Suprapubic skin (tissue), 4 donors: ENCODE measurements around the gene SMURF2. TPM values are rescaled to one million over a fixed set of nuclear protein-coding genes. Genes with fewer than 3 reads are reported as not detected.

Experiments
- DNase-seq, 2 donors: peaks; one replicate each; pipeline ENCODE4 v3.0.0-alpha.2; 2019; ENCODE audit warnings: low spot score in 2 of 2
- H3K27ac ChIP-seq: fragments of 200-600 bp; sonication (generic); one replicate; pipeline ENCODE4 v1.5.1; 2019
- H3K27me3 ChIP-seq: fragments of 200-600 bp; sonication (generic); one replicate; pipeline ENCODE4 v1.5.1; 2019
- H3K36me3 ChIP-seq: fragments of 200-600 bp; sonication (generic); one replicate; pipeline ENCODE4 v1.5.1; 2019
- H3K4me1 ChIP-seq: fragments of 200-600 bp; sonication (generic); one replicate; pipeline ENCODE4 v1.5.1; 2019
- H3K4me3 ChIP-seq: fragments of 200-600 bp; sonication (generic); one replicate; pipeline ENCODE4 v1.5.1; 2019; ENCODE audit warnings: mild to moderate bottlenecking
- H3K9me3 ChIP-seq: fragments of 200-600 bp; sonication (generic); one replicate; pipeline ENCODE4 v1.5.1; 2019
- EP300 ChIP-seq: sonication (generic); formaldehyde crosslinking; IDR thresholded peaks from one replicate; pipeline ENCODE4 v1.6.1; 2017; ENCODE audit warnings: antibody characterized with exemption
- POLR2A ChIP-seq, 2 donors: fragments of 450-650 bp; IDR thresholded peaks; one replicate each; pipeline ENCODE4 v1.6.1; 2017; ENCODE audit warnings: antibody characterized with exemption in 2 of 2, mild to moderate bottlenecking in 2 of 2, moderate library complexity in 2 of 2
- POLR2AphosphoS5 ChIP-seq, 3 donors: sonication (generic); formaldehyde crosslinking; IDR thresholded peaks; one replicate each; pipeline ENCODE4 v1.6.1; 2017; ENCODE audit warnings: antibody characterized with exemption in 3 of 3
- WGBS: methylation state at CpG from one replicate; pipeline ENCODE4 v1.1.5; 2018; 5-methylcytosine and 5-hydroxymethylcytosine counted together
- total RNA-seq, 4 donors: library from RNA; depleted of rRNA; stranded (reverse); fragments of >200 nt; gene quantifications; one replicate each; pipeline ENCODE4 v1.1.0, GENCODE V29; 2016
- TF ChIP-seq, protein P1 (sequence below), 2 donors: fragments of 200-600 bp in 1 of 2; fragments of 450-650 bp in 1 of 2; sonication (generic) in 1 of 2; IDR thresholded peaks; one replicate each; pipeline ENCODE4 v1.5.1; 2016 to 2019; ENCODE audit warnings: antibody characterized with exemption in 2 of 2, mild to moderate bottlenecking in 1 of 2, moderate library complexity in 1 of 2

SMURF2 gene
- total RNA-seq, 4 donors from 2014 or later: 19.4 to 28.6 (median 25.2) TPM

GRCh38 chr17:64648234-64648633 is 13.9 kb downstream of the SMURF2 start:
- no peak overlapping the region for H3K4me3 ChIP-seq
- no peak overlapping the region for H3K27ac ChIP-seq
- peaks cover 4% of the 10 kb centered on the region for H3K36me3 ChIP-seq
- TF ChIP-seq POLR2AphosphoS5 (IDR thresholded peaks at IDR 0.05): no peak
- TF ChIP-seq POLR2A (IDR thresholded peaks at IDR 0.05): no peak
- no peak for TF ChIP-seq EP300
- TF ChIP-seq, protein P1, sequence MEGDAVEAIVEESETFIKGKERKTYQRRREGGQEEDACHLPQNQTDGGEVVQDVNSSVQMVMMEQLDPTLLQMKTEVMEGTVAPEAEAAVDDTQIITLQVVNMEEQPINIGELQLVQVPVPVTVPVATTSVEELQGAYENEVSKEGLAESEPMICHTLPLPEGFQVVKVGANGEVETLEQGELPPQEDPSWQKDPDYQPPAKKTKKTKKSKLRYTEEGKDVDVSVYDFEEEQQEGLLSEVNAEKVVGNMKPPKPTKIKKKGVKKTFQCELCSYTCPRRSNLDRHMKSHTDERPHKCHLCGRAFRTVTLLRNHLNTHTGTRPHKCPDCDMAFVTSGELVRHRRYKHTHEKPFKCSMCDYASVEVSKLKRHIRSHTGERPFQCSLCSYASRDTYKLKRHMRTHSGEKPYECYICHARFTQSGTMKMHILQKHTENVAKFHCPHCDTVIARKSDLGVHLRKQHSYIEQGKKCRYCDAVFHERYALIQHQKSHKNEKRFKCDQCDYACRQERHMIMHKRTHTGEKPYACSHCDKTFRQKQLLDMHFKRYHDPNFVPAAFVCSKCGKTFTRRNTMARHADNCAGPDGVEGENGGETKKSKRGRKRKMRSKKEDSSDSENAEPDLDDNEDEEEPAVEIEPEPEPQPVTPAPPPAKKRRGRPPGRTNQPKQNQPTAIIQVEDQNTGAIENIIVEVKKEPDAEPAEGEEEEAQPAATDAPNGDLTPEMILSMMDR (IDR thresholded peaks at IDR 0.05): no peak
- peaks cover 11% of the 10 kb centered on the region for H3K4me1 ChIP-seq
- 71% methylated on average over 1 of the region's 1 CpG for WGBS
- DNase-seq: no peak
- no peaks in the 10 kb centered on the region for H3K9me3 ChIP-seq
- H3K27me3 ChIP-seq: no peaks in the 10 kb centered on the region

GRCh38 chr17:64647817-64648216 is 14.3 kb downstream of the SMURF2 start:
- Histone ChIP-seq H3K27ac (no peak overlapping the region), H3K36me3 (peaks cover 4% of the 10 kb centered on the region), H3K4me1 (peaks cover 7% of the 10 kb centered on the region), H3K4me3 (no peak overlapping the region), H3K27me3 (no peaks in the 10 kb centered on the region), H3K9me3 (no peaks in the 10 kb centered on the region)
- no peak for DNase-seq
- WGBS: 89% methylated on average over 1 of the region's 1 CpG
- TF ChIP-seq, protein P1 (IDR thresholded peaks at IDR 0.05): no peak
- TF ChIP-seq POLR2A (IDR thresholded peaks at IDR 0.05) (no peak), EP300 (no peak), POLR2AphosphoS5 (IDR thresholded peaks at IDR 0.05) (no peak)

- Histone ChIP-seq H3K4me1 (peaks cover 8% of the 10 kb centered on the region), H3K36me3 (peaks cover under 1% of the 10 kb centered on the region), H3K9me3 (no peaks in the 10 kb centered on the region), H3K4me3 (no peak overlapping the region), H3K27ac (no peak overlapping the region), H3K27me3 (no peaks in the 10 kb centered on the region)
- TF ChIP-seq EP300 (no peak), POLR2A (IDR thresholded peaks at IDR 0.05) (no peak)
- TF ChIP-seq, protein P1 (IDR thresholded peaks at IDR 0.05): no peak
- 94% methylated on average over 4 of the region's 4 CpGs for WGBS
- no peak for DNase-seq
Observed at GRCh38 chr17:64639516-64639915, 22.6 kb downstream of the SMURF2 start.

- Histone ChIP-seq H3K4me3 (no peak overlapping the region), H3K4me1 (peaks cover 8% of the 10 kb centered on the region), H3K27me3 (no peaks in the 10 kb centered on the region), H3K9me3 (no peaks in the 10 kb centered on the region), H3K36me3 (no peaks in the 10 kb centered on the region), H3K27ac (no peak overlapping the region)
- TF ChIP-seq, protein P1 (IDR thresholded peaks at IDR 0.05): no peak
- TF ChIP-seq POLR2A (IDR thresholded peaks at IDR 0.05): no peak
- no peak for TF ChIP-seq POLR2AphosphoS5 (IDR thresholded peaks at IDR 0.05)
- no peak for TF ChIP-seq EP300
- DNase-seq: no peak
- WGBS: 88% methylated on average over 2 of the region's 2 CpGs
Observed at GRCh38 chr17:64638552-64639203, 23.4 kb downstream of the SMURF2 start.

DNA sequence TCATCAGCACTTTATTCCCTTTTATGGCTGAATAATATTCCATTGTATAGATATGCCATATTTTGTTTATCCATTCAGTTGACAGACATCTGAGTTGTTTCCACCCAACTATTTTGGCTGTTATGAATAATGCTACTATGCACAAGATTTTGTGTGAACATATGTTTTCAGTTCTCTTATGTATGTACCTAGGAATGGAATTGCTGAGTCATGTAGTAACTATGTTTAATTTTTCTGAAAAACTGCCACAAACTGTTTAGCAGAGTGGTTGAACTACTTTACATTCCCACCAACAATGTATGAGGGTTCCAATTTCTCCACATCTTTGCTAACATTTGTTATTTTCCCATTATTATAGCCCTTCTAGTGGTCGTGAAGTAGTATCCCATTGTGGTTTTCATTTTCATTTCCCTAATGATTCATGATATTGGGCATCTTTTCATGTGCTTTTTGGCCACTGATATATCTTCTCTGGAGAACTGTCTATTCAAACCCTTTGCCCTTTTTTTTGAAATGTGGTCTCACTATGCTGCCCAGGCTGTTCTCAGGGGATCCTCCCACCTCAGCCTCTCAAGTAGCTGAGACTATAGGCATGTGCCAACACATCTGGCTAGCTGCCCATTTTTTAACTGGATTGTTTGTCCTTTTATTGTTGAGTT is 26.3 kb downstream of the SMURF2 start:
- no peak for TF ChIP-seq POLR2A (IDR thresholded peaks at IDR 0.05)
- TF ChIP-seq POLR2AphosphoS5 (IDR thresholded peaks at IDR 0.05): no peak
- TF ChIP-seq EP300: no peak
- TF ChIP-seq, protein P1 (IDR thresholded peaks at IDR 0.05): no peak
- Histone ChIP-seq H3K4me1 (peaks cover 5% of the 10 kb centered on the region), H3K36me3 (no peaks in the 10 kb centered on the region), H3K9me3 (no peaks in the 10 kb centered on the region), H3K27me3 (no peaks in the 10 kb centered on the region), H3K27ac (no peak overlapping the region), H3K4me3 (no peak overlapping the region)
- WGBS: 42% methylated on average over 1 of the region's 1 CpG
- DNase-seq: no peak
